OCI-LY3 (cell line): ENCODE data around the gene PLPPR1.

Experiments used
- H2AFZ ChIP-seq: fragments of 200-600, 300-600 bp; shearing (Covaris generic); 2 replicates; pipeline ENCODE4 v1.6.0; 2014; ENCODE audit warnings: antibody characterized with exemption, low read depth, low read length
- H3K27ac ChIP-seq: fragments of 200-600, 300-600 bp; sonication (generic); 2 replicates; pipeline ENCODE4 v1.5.1; 2014; ENCODE audit warnings: mild to moderate bottlenecking, low read length, moderate library complexity, mixed read lengths
- H3K27me3 ChIP-seq: fragments of 200-600, 300-600 bp; sonication (generic); 2 replicates; pipeline ENCODE4 v1.6.1; 2014; ENCODE audit warnings: low read depth, low read length, mixed read lengths
- H3K36me3 ChIP-seq: fragments of 200-600, 300-600 bp; sonication (generic); replicated peaks from 2 replicates; pipeline ENCODE3; 2014; ENCODE audit warnings: low read depth, low read length, mixed read lengths
- H3K4me1 ChIP-seq: fragments of 300-600, 200-600 bp; sonication (generic); 2 replicates; pipeline ENCODE4 v1.6.1; 2014; ENCODE audit warnings: low read length, mixed read lengths
- H3K4me2 ChIP-seq: fragments of 200-600, 300-600 bp; sonication (generic); 2 replicates; pipeline ENCODE4 v1.6.1; 2014; ENCODE audit warnings: low read length, mixed read lengths
- H3K4me3 ChIP-seq: fragments of 300-600, 200-600 bp; sonication (generic); 2 replicates; pipeline ENCODE4 v1.5.1; 2014; ENCODE audit warnings: antibody characterized with exemption, mild to moderate bottlenecking, low read length, moderate library complexity
- H3K79me2 ChIP-seq: fragments of 300-600, 200-600 bp; shearing (Covaris generic); 2 replicates; pipeline ENCODE4 v1.6.1; 2014; ENCODE audit warnings: mild to moderate bottlenecking, low read length, mixed read lengths
- H3K9ac ChIP-seq: fragments of 300-600, 200-600 bp; shearing (Covaris generic); 2 replicates; pipeline ENCODE4 v1.6.0; 2014; ENCODE audit warnings: mild to moderate bottlenecking, low read length, moderate library complexity
- H3K9me3 ChIP-seq: fragments of 200-600, 300-600 bp; shearing (Covaris generic); 2 replicates; pipeline ENCODE4 v1.6.1; 2014; ENCODE audit warnings: low read length, mixed read lengths; ENCODE audit not compliant: insufficient read depth
- H4K20me1 ChIP-seq: fragments of 200-600, 300-600 bp; sonication (generic); 2 replicates; pipeline ENCODE4 v1.6.1; 2016; ENCODE audit warnings: low read length, mixed read lengths; ENCODE audit not compliant: insufficient read depth
- CTCF ChIP-seq: fragments of 200-600, 300-600 bp; sonication (generic); IDR thresholded peaks from 2 replicates; pipeline ENCODE4 v1.5.1; 2014; ENCODE audit warnings: antibody characterized with exemption, low read length, low read depth
- EZH2phosphoT487 ChIP-seq: fragments of 200-600 bp; shearing (Covaris generic); IDR thresholded peaks from 2 replicates; pipeline ENCODE4 v1.6.1; 2018; ENCODE audit warnings: antibody characterized with exemption, mixed run types, low read depth

PLPPR1 gene

GRCh38 chr9:101342595-101342994, 314.1 kb downstream of the PLPPR1 start:
- no peaks in the 10 kb centered on the region for H3K36me3 ChIP-seq
- no peak overlapping the region for H3K27ac ChIP-seq
- no peaks in the 10 kb centered on the region for H4K20me1 ChIP-seq
- H3K27me3 ChIP-seq: peaks cover 20% of the 10 kb centered on the region; the same call in 1 of the 2 replicates
- H3K79me2 ChIP-seq: no peaks in the 10 kb centered on the region
- no peak overlapping the region for H3K4me2 ChIP-seq
- H3K4me1 ChIP-seq: no peaks in the 10 kb centered on the region
- no peak overlapping the region for H3K9ac ChIP-seq
- H3K4me3 ChIP-seq: no peak overlapping the region
- H3K9me3 ChIP-seq: no peaks in the 10 kb centered on the region
- no peak overlapping the region for H2AFZ ChIP-seq
- TF ChIP-seq CTCF (no peak), EZH2phosphoT487 (no peak)

GRCh38 chr9:101350285-101350684, 321.8 kb downstream of the PLPPR1 start:
- TF ChIP-seq CTCF (no peak), EZH2phosphoT487 (no peak)
- H3K27me3 ChIP-seq: peaks cover 13% of the 10 kb centered on the region; the same call in 1 of the 2 replicates
- no peaks in the 10 kb centered on the region for H3K4me1 ChIP-seq
- H3K4me2 ChIP-seq: no peak overlapping the region
- no peaks in the 10 kb centered on the region for H3K36me3 ChIP-seq
- H3K9me3 ChIP-seq: no peaks in the 10 kb centered on the region
- no peaks in the 10 kb centered on the region for H4K20me1 ChIP-seq
- no peak overlapping the region for H3K27ac ChIP-seq
- no peak overlapping the region for H2AFZ ChIP-seq
- H3K79me2 ChIP-seq: no peaks in the 10 kb centered on the region
- H3K9ac ChIP-seq: no peak overlapping the region
- H3K4me3 ChIP-seq: no peak overlapping the region

GRCh38 chr9:101352892-101353463, 324.5 kb downstream of the PLPPR1 start:
- Histone ChIP-seq H2AFZ (no peak overlapping the region), H3K4me3 (no peak overlapping the region), H3K4me1 (no peaks in the 10 kb centered on the region), H3K79me2 (no peaks in the 10 kb centered on the region), H3K36me3 (no peaks in the 10 kb centered on the region), H3K9ac (no peak overlapping the region), H4K20me1 (no peaks in the 10 kb centered on the region), H3K4me2 (no peak overlapping the region), H3K27ac (no peak overlapping the region), H3K27me3 (no peaks in the 10 kb centered on the region), H3K9me3 (no peaks in the 10 kb centered on the region)
- TF ChIP-seq EZH2phosphoT487 (no peak), CTCF (no peak)

GRCh38 chr9:101353683-101354082, 325.2 kb downstream of the PLPPR1 start:
- no peak for TF ChIP-seq CTCF
- H2AFZ ChIP-seq: no peak overlapping the region
- H3K4me1 ChIP-seq: no peaks in the 10 kb centered on the region
- no peaks in the 10 kb centered on the region for H3K27me3 ChIP-seq
- H3K9me3 ChIP-seq: no peaks in the 10 kb centered on the region
- no peak overlapping the region for H3K27ac ChIP-seq
- H3K4me2 ChIP-seq: no peak overlapping the region
- no peaks in the 10 kb centered on the region for H3K79me2 ChIP-seq
- H3K4me3 ChIP-seq: no peak overlapping the region
- no peak overlapping the region for H3K9ac ChIP-seq
- no peaks in the 10 kb centered on the region for H3K36me3 ChIP-seq
- H4K20me1 ChIP-seq: no peaks in the 10 kb centered on the region
